Measurements from ENCODE around the gene RP2.

GRCh38 chrX:46913667-46914066 lies 76.8 kb downstream of the RP2 start:
- TF ChIP-seq GATA2 (IDR thresholded peaks at IDR 0.05; ENCODE audit: low read depth, low read length) (no peak), GATA3 (IDR thresholded peaks at IDR 0.05; ENCODE audit: low read depth, low read length) (no peak)

Measured in SH-SY5Y (cell line).